Renal pelvis (tissue), 4 donors: ENCODE results near the gene CTBS. TPM values are rescaled to one million over a fixed set of nuclear protein-coding genes. Genes with fewer than 3 reads are reported as not detected.
"Not testable (repeated sequence)": the region's sequence is repeated elsewhere in the genome, so short reads cannot be mapped to it uniquely, and the experiment has no call there.

Source experiments
- DNase-seq: peaks from one replicate; pipeline ENCODE4 v3.0.0-alpha.2; 2013
- polyA plus RNA-seq, 3 donors: library from polyadenylated mRNA; unstranded; fragments of 120-200 nt; gene quantifications; one replicate each; pipeline ENCODE4 v1.2.1, GENCODE V29; 2013; ENCODE audit not compliant: insufficient read length in 3 of 3

CTBS gene
- polyA plus RNA-seq, 3 donors = 17.7 to 20.0 (median 19.1) TPM

DNA sequence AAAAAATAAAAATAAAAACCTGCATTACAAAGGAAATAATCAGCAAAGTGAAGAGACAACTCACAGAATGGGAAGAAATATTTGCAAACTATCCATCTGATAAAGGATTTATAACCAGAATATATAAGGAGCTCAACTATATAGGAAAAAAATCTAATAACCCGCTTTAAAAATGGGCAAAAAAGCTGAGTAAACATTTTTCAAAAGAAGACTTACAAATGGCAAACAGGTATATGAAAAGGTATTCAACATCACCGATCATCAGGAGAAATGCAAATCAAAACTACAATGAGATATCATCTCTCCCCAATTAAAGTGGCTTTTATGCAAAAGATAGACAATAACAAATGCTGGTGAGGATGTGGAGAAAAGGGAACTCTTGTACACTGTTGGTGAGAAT is 64.1 kb downstream of the CTBS start:
- DNase-seq = no peak

DNA sequence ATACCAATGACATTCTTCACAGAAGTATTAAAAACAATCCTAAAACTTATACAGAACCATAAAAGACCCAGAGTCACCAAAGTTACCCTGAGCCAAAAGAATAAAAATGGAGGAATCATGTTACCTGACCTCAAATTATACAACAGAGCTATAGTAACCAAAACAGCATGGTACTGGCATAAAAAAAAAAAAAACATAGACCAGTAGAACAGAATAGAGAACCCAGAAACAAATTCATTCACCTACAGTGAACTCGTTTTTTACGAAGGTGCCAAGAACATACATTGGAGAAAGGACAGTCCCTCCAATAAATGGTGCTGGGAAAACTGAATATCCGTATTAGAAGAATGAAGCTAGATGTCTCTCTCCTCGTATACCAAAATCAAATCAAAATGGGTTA is 65.2 kb downstream of the CTBS start:
- no peak for DNase-seq

DNA sequence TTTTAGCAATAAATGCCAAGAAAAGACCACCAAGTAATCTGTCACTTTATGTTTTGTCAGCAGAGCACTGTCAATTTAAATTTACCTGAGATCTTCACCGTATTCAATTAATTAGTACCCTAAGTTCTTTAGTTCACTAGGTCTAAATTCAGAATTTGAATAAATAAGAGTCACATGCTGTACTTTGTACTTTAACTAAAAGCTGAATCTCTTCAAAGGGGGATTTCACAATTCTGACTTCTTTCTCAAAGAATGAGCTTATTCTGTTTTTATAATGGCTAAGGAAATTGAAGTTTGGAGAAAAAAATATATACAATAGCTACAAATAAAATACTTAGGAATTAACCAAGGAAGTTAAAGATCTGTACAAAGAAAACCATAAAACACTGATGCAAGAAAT is 65.7 kb downstream of the CTBS start:
- DNase-seq = no peak

DNA sequence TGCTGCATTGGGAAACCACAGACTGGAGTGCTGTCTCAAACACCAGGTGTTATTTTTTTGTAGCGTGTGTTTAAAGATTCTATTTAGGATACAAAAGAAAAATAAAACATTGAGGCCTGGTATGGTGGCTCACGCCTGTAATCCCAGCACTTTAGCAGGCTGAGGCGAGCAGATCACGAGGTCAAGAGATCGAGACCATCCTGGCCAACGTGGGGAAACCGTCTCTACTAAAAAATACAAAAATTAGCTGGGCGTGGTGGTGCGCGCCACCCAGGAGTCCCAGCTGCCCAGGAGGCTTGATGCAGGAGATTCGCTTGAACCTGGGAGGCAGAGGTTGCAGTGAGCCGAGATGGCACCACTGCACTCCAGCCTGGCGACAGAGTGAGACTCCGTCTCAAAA is 66.4 kb downstream of the CTBS start:
- DNase-seq = not testable (repeated sequence)

DNA sequence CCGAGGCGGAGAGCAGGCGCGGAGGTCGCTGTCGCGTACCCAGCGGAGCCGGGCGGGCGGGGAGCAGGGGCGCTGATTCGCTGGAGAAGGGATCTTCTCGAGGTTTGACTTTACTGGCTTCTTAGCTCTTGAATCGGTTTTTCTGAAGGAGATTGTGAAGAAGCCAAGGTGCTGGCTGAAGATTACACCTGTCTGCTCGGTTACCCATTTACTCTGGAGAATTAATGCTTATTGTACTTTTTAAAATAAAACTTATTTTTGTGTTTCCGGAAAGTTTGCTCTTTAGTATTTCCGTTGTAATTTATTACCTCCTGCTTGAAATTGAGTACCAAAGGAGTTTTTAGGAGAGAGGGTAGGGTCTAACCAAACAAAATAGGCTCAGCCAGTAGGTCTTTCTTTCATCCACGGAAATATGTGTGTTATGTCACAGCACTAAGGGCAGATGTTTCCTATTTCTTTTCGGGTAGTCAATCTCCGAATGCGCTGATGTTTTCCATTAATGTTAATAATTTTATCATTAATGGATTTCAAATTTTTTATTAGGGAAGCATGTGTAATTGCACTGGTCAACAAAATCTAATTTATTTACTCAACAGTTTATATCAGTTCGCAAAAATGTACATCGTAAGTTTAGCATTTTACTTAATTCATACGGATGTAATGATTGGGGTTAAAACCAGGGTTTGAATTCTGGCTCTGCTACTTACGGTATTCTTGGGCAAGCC is 67.3 kb downstream of the CTBS start:
- DNase-seq = peak; percentile 4

DNA sequence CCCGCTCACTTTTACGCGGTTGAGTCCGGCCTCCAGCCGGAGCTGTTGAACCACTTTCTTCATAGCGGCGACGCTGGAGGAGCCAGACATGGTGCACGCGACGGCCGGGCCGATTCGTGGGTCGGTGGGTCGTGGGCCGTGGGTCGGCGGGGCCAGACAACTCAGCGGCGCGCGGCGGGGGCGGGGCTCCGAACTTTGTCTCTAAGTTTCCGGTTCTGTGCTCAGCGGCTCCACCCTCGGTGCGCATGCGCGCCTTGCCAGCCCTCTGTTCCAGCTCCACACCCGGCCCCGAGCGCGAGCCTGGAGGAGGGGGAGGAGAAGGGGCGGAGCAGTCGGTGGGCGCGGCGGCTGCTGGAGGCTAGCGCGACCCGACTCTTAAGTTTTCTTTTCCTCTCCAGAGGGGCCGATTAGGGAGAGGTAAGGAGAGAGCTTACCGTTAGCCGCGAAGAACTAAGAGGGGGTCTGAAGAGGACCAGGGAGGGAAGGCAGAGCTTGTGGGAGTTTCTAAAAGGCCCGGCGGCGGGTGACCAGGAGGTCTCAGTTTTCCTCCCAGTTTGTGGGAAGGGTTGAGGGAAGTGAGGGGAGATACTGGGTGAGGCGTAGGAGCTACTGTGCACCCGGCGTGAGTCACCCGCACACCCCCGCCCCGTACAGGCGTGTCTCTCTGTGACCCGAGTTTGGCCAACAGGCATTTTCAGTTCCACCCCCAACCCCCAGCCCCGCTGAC is 68.1 kb downstream of the CTBS start, which contains the start of the genes GNG5 and SPATA1:
Gene GNG5, minus strand, starts transcription at position 580 of the 727 bp plus-strand sequence. Its CDS starts 490 bp downstream, at position 90.
Gene SPATA1, plus strand, starts transcription at position 385 of the 727 bp plus-strand sequence. CDS start 9,974 bp downstream, outside the sequence.
- DNase-seq = peak; percentile 97

DNA sequence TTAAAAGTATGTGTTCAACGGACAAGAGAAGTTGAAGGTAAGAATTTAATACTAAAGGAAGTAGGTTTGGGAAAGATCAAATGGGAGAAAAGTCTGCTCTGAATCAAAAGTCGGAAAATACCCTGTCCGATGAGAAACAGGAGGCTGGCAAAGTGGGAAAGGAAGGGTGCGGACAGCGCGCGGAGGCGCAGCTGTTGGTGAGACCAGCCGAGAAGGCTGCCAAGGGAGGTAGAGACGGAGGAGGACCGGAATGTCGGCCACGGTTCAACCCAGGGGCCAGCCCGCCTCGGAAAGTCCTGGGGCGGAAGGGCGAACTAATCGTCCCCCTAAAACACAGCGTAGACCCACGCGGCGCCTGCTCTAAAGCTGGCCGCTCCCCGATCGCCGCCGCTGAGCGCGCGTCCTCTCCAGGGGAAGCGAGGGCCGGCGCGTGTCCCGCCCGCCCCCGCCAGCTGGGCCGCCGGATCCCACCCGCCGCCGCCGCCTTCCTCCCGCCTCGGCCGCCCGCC is 68.7 kb downstream of the CTBS start:
- DNase-seq = no peak

DNA sequence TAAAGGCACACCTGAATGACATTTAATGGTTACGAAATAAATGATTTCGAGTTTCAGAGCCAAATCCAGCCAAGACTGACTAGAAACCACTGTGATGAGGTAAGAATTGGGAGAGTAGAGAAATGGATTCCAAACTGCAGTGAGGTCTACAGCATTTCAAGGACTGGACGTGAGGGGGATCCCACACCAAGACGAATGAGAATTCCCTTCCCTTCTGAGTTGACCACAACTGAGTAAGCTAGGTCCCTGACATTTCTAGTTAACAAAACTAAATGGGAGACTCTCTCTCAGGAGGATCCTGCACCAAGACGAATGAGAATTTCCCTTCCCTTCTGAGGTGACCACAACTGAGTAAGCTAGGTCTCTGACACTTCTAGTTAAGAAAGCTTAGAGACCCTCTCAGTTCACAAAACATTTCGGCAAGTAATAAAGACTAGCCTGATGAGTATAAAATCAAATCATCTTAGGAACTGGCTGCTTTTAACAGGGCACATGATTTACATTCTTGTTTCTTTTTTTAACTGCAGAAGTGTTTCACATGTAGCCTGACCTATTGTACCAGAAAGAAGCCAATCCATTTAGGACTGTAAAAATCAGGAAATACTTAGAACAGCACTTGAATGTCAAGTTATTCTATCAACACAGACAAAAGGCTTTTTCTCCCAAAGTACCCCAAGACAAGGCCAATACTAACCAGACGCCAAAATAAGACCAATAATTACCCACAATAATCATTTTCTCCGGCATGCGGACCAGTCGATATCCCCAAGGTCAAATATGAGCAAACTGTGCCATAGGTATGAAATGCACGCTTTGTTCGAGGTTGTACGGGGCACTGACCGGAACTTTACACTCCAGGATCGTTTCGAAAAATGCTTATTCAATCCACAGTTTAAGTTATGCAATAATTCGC is 69.4 kb downstream of the CTBS start:
- DNase-seq = peak; percentile 17

DNA sequence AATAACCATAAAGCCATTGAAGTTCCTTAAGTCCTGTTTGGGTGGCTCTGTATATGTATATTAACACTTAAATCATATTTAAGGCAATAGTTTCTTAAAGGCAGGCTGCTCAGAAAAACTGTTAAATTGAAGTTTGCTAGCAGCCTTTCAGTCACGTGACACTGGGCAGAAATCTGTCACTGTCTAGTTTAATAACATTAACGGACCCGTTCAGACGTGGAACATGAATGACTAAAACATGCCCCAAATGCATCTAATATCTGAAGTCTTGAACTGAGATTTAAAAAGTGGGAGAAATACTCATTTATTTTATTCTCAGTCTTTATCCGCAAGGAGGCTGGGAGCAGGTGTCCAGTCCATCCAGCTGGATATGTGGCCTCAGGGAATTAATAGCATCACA is 71.3 kb downstream of the CTBS start:
- DNase-seq = no peak

Other genes with a start within 250 kb of the CTBS start
- gene DNASE2B, start 176.0 kb downstream of the CTBS start, polyA plus RNA-seq = under 1 TPM in 1 of 3 donors, not detected in 2; 0.09 TPM
- 10 to 100 TPM; 42.3 to 46.4 (median 43.6) TPM for gene RPF1, start 95.2 kb downstream of the CTBS start, polyA plus RNA-seq
- 1 to 10 TPM; 1.5 to 4.0 (median 3.2) TPM for gene SPATA1, start 68.1 kb downstream of the CTBS start, polyA plus RNA-seq
- gene GNG5, start 67.9 kb downstream of the CTBS start, polyA plus RNA-seq = 100 to 1,000 TPM; 135 to 163 (median 156) TPM
- 10 to 100 TPM; 34.3 to 40.7 (median 36.9) TPM for gene SSX2IP, start 116.0 kb upstream of the CTBS start, polyA plus RNA-seq